Activated B cell treated with CpG ODN at 0.5 μM for 24 hours (primary cell): ENCODE results near the gene RPP38. TPM values are rescaled to one million over a fixed set of nuclear protein-coding genes. Genes with fewer than 3 reads are reported as not detected.

Experiments used
- ATAC-seq: fragments of 200-7000 bp; cut with Tn5 transposase; one replicate; pipeline ENCODE4 v1.10.0; 2021; ENCODE audit warnings: low read depth, mild to moderate bottlenecking, moderate library complexity
- CTCF ChIA-PET: fragments of 350-600 bp; sonication (Branson Sonifier 250); formaldehyde crosslinking; loops from one replicate; lab custom pipeline; 2021; ENCODE audit warnings: antibody characterized with exemption; lab: Charles Lee
- POLR2A ChIA-PET: fragments of 350-600 bp; sonication (Branson Sonifier 250); formaldehyde crosslinking; loops from one replicate; lab custom pipeline; 2021; ENCODE audit warnings: antibody characterized with exemption; lab: Charles Lee
- DNase-seq: peaks from one replicate; pipeline ENCODE4 v3.0.0; 2022
- H3K27ac Mint-ChIP-seq: one replicate; pipeline ENCODE4 v1.8.0; 2020; ENCODE audit warnings: mixed read lengths
- H3K27me3 Mint-ChIP-seq: one replicate; pipeline ENCODE4 v1.8.0; 2021; ENCODE audit warnings: mixed read lengths
- H3K36me3 Mint-ChIP-seq: one replicate; pipeline ENCODE4 v1.8.0; 2021; ENCODE audit warnings: low read depth, mixed read lengths
- H3K4me1 Mint-ChIP-seq: one replicate; pipeline ENCODE4 v1.8.0; 2021; ENCODE audit warnings: mixed read lengths
- H3K4me3 Mint-ChIP-seq: one replicate; pipeline ENCODE4 v1.8.0; 2020; ENCODE audit warnings: mild to moderate bottlenecking, mixed read lengths
- H3K9me3 Mint-ChIP-seq: one replicate; pipeline ENCODE4 v1.8.0; 2020; ENCODE audit warnings: mixed read lengths
- intact Hi-C: fragments of 100-400 bp; cut with micrococcal nuclease; formaldehyde crosslinking; loops from one replicate; pipeline ENCODE4 v1.15.1; 2024
- total RNA-seq: library from RNA; stranded (reverse); gene quantifications from 2 replicates; pipeline ENCODE4 v1.2.3, GENCODE V29; 2022
- TF ChIP-seq, protein P1 (sequence below): fragments of 200-600 bp; IDR thresholded peaks from one replicate; pipeline ENCODE4 v1.8.0; 2022; ENCODE audit warnings: antibody characterized with exemption, mild to moderate bottlenecking

The RPP38 gene
- total RNA-seq, 1 donor from 2014 or later: 27.9 TPM

DNA sequence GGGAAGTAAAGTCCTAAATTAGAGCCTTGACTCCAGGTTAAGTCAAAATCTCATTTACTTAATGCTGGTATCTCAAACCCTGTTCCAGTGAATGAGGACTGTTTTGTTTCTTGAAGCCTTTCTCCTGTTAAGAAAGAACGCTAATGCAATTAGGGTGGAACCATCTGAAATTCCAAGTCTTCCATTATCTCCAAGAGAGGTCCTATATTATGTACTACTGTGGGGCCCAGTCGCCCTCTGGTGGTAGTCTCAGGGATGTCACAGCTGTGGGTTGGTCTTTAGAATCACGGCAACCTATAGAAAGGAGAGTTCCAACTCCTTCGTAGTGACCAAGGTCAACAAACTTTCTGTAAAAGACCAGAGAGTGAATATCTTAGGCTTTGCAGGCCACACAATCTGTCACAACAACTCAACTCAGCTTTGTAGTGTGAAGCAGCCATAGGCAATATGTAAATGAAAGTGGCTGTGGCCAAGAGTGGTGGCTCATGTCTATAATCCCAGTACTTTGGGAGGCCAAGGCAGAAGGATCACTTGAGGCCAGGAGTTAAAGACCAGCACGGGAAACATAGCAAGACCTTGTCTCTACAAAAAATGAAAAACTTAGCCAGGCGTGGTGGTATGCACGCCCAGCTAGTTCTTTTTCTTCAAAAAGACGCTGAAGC lies 9.3 kb downstream of the RPP38 start:
- Mint-ChIP-seq H3K4me3 (no peak overlapping the region), H3K9me3 (no peaks in the 10 kb centered on the region), H3K27me3 (no peaks in the 10 kb centered on the region), H3K36me3 (peaks cover 65% of the 10 kb centered on the region), H3K4me1 (peaks cover 8% of the 10 kb centered on the region), H3K27ac (no peak overlapping the region)
- TF ChIP-seq, protein P1, sequence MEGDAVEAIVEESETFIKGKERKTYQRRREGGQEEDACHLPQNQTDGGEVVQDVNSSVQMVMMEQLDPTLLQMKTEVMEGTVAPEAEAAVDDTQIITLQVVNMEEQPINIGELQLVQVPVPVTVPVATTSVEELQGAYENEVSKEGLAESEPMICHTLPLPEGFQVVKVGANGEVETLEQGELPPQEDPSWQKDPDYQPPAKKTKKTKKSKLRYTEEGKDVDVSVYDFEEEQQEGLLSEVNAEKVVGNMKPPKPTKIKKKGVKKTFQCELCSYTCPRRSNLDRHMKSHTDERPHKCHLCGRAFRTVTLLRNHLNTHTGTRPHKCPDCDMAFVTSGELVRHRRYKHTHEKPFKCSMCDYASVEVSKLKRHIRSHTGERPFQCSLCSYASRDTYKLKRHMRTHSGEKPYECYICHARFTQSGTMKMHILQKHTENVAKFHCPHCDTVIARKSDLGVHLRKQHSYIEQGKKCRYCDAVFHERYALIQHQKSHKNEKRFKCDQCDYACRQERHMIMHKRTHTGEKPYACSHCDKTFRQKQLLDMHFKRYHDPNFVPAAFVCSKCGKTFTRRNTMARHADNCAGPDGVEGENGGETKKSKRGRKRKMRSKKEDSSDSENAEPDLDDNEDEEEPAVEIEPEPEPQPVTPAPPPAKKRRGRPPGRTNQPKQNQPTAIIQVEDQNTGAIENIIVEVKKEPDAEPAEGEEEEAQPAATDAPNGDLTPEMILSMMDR: peak; percentile 51
- ATAC-seq (peak; percentile 96), DNase-seq (peak; percentile 32)
- ChIA-PET CTCF (interaction anchor here (0.5 to 1.4 kb wide), 10 partner anchors 9 to 1495 kb away, joined by 3 to 7 read pairs (median 3); partner anchors contain the start of genes NMT2 and RPP38), POLR2A (interaction anchor here (0.6 to 1.8 kb wide), 3 partner anchors 9 to 35 kb away, joined by 4 to 5 read pairs (median 4); partner anchors contain the start of gene RPP38)
- intact Hi-C loops: loop anchor here (1.0 to 10.0 kb wide), 7 partner anchors 18 to 1322 kb away; partner anchors contain the start of genes ACBD7 and NMT2

DNA sequence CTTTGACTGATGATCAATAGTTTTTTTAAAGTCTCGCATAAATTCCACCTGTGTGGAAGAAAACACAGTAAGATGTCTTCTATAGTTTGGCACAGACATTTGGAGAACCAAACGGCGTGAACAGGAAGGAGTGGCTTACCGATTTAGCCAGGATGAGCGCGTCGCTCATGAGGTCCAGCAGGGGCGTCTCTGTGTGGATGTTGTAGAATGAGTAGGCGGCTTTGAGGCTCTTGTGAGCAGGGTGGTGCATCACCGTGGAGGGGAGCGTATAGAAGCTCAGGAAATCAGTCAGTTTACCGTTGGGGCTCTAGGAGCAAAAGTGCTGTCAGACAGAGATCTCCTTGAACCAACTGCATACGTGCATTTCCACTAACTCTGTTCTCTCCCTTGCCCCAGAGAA lies 15.5 kb downstream of the RPP38 start:
- Mint-ChIP-seq H3K27me3 (no peaks in the 10 kb centered on the region), H3K27ac (no peak overlapping the region), H3K4me3 (no peak overlapping the region), H3K9me3 (no peaks in the 10 kb centered on the region), H3K36me3 (peaks cover 34% of the 10 kb centered on the region), H3K4me1 (no peaks in the 10 kb centered on the region)
- TF ChIP-seq, protein P1: no peak
- ATAC-seq: no peak
- intact Hi-C loops: no loop called here
- no peak for DNase-seq
- CTCF ChIA-PET: no interaction called here
- POLR2A ChIA-PET: no interaction called here

DNA sequence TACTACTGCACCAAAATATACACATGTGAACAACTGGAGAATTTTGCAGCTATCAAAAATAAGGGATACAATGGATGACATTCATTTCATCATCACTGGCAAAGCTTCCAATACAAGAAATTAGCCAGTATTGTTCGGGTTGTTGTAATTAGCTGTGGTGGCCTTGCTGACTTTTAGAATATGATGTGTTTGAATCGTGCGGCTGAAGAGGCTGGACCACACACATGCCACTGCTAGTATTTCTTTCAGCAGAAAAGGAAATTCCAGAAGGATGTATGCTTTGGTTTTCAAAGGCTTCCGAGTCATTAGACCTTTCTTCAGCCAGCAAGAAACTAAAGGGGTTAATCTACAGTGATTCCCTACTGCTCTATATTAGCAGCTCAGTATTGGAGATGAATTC lies 16.6 kb downstream of the RPP38 start:
- H3K27ac Mint-ChIP-seq: no peak overlapping the region

DNA sequence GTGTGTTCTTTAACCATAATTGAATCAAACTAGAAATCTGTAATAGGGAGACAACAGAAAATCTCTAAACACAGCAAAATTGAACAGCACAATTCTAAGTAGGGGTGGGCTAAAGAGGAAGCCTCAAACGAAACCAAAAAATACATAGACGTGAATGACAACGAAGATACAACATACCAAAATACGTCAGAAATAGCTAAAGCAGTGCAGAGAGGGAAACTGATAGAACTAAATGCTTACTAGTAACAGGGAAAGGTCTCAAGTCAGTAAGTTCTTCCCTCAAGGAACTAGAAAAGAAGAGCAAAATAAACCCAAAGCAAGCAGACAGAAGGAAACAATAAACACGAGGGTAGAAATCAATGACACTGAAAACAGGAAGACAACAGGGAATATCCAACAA lies 19.1 kb downstream of the RPP38 start:
- DNase-seq: no peak
- TF ChIP-seq, protein P1: no peak
- peaks cover 38% of the 10 kb centered on the region for H3K36me3 Mint-ChIP-seq
- ATAC-seq: no peak
- H3K27me3 Mint-ChIP-seq: no peaks in the 10 kb centered on the region
- POLR2A ChIA-PET: no interaction called here
- no peak overlapping the region for H3K27ac Mint-ChIP-seq
- intact Hi-C loops: no loop called here
- no peaks in the 10 kb centered on the region for H3K9me3 Mint-ChIP-seq
- peaks cover 2% of the 10 kb centered on the region for H3K4me1 Mint-ChIP-seq
- CTCF ChIA-PET: interaction anchor here (1.3 kb wide), 2 partner anchors 10 to 17 kb away, joined by 3 to 4 read pairs; no protein-coding TSS in a partner anchor
- no peak overlapping the region for H3K4me3 Mint-ChIP-seq

More for the DNA sequence above, 16.6 kb downstream of the RPP38 start:
- ATAC-seq (no peak), DNase-seq (no peak)
- ChIA-PET POLR2A (interaction anchor here (0.6 kb wide), 2 partner anchors 14 to 1503 kb away, joined by 5 to 7 read pairs; no protein-coding TSS in a partner anchor), CTCF (no interaction called here)
- TF ChIP-seq, protein P1: no peak
- no peaks in the 10 kb centered on the region for H3K27me3 Mint-ChIP-seq
- H3K9me3 Mint-ChIP-seq: no peaks in the 10 kb centered on the region
- H3K36me3 Mint-ChIP-seq: peaks cover 30% of the 10 kb centered on the region
- intact Hi-C loops: no loop called here
- peaks cover 2% of the 10 kb centered on the region for H3K4me1 Mint-ChIP-seq
- H3K4me3 Mint-ChIP-seq: no peak overlapping the region

DNA sequence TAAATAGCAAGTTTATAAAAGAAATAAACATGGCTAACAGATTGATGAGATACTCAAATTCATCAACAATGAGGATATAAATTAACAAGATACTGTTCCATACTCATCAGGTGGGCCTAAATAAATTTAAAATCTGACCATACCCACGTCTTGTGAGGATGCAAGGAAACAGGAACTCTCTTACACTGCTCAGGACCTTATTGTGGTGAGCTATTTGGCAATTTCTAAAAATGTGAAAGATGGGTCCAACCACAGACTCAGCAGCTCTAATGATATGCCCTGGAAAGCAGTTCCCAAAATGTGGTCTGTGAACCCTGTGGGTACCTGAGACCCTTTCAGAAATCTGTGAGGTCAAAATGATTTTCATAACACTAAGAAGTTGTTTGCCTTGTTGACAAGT lies 21.5 kb downstream of the RPP38 start:
- H3K27me3 Mint-ChIP-seq: no peaks in the 10 kb centered on the region
- no peak for DNase-seq
- ChIA-PET POLR2A (no interaction called here), CTCF (no interaction called here)
- TF ChIP-seq, protein P1: no peak
- ATAC-seq: no peak
- peaks cover 4% of the 10 kb centered on the region for H3K4me1 Mint-ChIP-seq
- intact Hi-C loops: no loop called here
- H3K27ac Mint-ChIP-seq: no peak overlapping the region
- no peak overlapping the region for H3K4me3 Mint-ChIP-seq
- H3K9me3 Mint-ChIP-seq: no peaks in the 10 kb centered on the region
- H3K36me3 Mint-ChIP-seq: peaks cover 34% of the 10 kb centered on the region
